ENCODE data around the gene FAM217A. TPM values are rescaled to one million over a fixed set of nuclear protein-coding genes. Genes with fewer than 3 reads are reported as not detected.

The FAM217A gene
- polyA plus RNA-seq, 3 donors, result not detected

DNA sequence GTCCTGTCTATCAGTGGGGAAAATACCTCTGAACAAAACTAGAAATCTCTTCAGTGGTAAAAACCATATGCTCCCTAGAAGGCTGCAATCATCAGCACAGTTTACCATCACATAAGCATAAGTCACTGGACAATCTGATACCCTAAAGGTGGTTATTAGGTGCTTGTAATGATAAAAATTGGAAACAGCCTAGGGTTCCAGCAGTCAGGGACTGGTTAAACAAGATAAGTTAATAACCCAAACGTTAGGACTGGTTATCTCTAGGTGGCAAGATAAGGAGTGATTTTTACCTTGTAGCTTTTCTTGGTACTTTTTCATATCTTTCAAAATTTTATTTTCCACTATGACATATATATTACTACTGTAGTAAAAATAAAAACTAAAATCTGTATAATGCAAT is 45.4 kb upstream of the FAM217A start:
- Histone ChIP-seq H3K27ac (ENCODE audit: low read depth in 1 of 2, low read length in 2 of 2) (no peak overlapping the region), H3K4me2 (replicated peaks; ENCODE audit: extremely low read depth, low read length, poor library complexity, severe bottlenecking) (no peak overlapping the region), H2AFZ (ENCODE audit: insufficient read depth, low read depth, low read length, poor library complexity, severe bottlenecking) (no peak overlapping the region), H4K20me1 (ENCODE audit: insufficient read depth, low read length) (no peaks in the 10 kb centered on the region), H3K36me3 (replicated peaks in 1 of 2; ENCODE audit: control insufficient read depth in 1 of 2, insufficient read depth in 2 of 2, low read length in 2 of 2) (peaks cover 28 to 85% of the 10 kb centered on the region in 2 donors), H3K9me3 (replicated peaks in 1 of 2; ENCODE audit: control insufficient read depth in 1 of 2, insufficient read depth in 1 of 2, low read length in 2 of 2) (no peaks in the 10 kb centered on the region), H3K9ac (ENCODE audit: insufficient read depth, low read length, poor library complexity, severe bottlenecking) (no peak overlapping the region), H3K4me1 (ENCODE audit: control insufficient read depth in 1 of 2, insufficient read depth in 2 of 2, low read length in 2 of 2) (no peaks in the 10 kb centered on the region), H3K4me3 (replicated peaks in 1 of 3; ENCODE audit: low read depth in 2 of 3, low read length in 3 of 3) (no peak overlapping the region), H3K79me2 (ENCODE audit: insufficient read depth, low read length) (no peaks in the 10 kb centered on the region), H3K27me3 (ENCODE audit: control insufficient read depth in 2 of 2, insufficient read depth in 2 of 2, low read length in 2 of 2) (no peaks in the 10 kb centered on the region)
- no CpG with 5 or more reads among the region's 1 CpG for WGBS (ENCODE audit: insufficient coverage)
- no peak for DNase-seq
- H3K36me3 Mint-ChIP-seq, result peaks cover 50 to 58% of the 10 kb centered on the region in 2 donors
- peaks cover 0 to 3% (median 0%) of the 10 kb centered on the region in 7 donors for H3K9me3 Mint-ChIP-seq
- intact Hi-C loops (cut with micrococcal nuclease), result no loop called here
- no peak overlapping the region for H3K4me3 Mint-ChIP-seq
- no peaks in the 10 kb centered on the region for H3K4me1 Mint-ChIP-seq
- H3K27ac Mint-ChIP-seq, result no peak overlapping the region
- H3K27me3 Mint-ChIP-seq (ENCODE audit: low read depth in 3 of 3), result peaks cover 0 to 2% (median 0%) of the 10 kb centered on the region in 3 donors
- TF ChIP-seq, protein P1, sequence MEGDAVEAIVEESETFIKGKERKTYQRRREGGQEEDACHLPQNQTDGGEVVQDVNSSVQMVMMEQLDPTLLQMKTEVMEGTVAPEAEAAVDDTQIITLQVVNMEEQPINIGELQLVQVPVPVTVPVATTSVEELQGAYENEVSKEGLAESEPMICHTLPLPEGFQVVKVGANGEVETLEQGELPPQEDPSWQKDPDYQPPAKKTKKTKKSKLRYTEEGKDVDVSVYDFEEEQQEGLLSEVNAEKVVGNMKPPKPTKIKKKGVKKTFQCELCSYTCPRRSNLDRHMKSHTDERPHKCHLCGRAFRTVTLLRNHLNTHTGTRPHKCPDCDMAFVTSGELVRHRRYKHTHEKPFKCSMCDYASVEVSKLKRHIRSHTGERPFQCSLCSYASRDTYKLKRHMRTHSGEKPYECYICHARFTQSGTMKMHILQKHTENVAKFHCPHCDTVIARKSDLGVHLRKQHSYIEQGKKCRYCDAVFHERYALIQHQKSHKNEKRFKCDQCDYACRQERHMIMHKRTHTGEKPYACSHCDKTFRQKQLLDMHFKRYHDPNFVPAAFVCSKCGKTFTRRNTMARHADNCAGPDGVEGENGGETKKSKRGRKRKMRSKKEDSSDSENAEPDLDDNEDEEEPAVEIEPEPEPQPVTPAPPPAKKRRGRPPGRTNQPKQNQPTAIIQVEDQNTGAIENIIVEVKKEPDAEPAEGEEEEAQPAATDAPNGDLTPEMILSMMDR (IDR thresholded peaks at IDR 0.05), result no peak

DNA sequence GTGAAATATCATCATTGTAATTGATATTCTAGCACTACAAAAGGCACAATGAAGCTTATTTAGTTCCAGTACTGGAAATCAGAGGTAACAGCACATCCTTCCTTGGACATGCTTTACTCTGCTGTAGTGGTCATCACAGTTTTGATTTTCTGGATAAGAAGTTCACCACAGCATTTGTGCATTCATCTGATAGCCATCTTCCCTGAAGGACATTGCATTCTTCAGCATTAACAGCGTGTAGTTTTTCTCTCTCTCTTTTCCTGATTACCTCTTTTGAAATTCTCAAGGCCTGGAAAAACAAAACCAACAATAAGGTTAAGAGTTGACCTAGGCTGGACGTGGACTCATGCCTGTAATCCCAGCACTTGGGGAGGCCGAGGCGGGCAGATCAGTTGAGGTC is 36.8 kb upstream of the FAM217A start:
- Mint-ChIP-seq H3K27me3 (ENCODE audit: low read depth in 3 of 3) (peaks cover 1 to 2% (median 2%) of the 10 kb centered on the region in 3 donors), H3K27ac (no peak overlapping the region), H3K36me3 (peaks cover 44 to 45% of the 10 kb centered on the region in 2 donors), H3K4me3 (no peak overlapping the region), H3K9me3 (peaks cover 0 to 8% (median 4%) of the 10 kb centered on the region in 7 donors), H3K4me1 (no peaks in the 10 kb centered on the region)
- Histone ChIP-seq H3K9me3 (replicated peaks in 1 of 2; ENCODE audit: control insufficient read depth in 1 of 2, insufficient read depth in 1 of 2, low read length in 2 of 2) (no peaks in the 10 kb centered on the region), H3K4me1 (ENCODE audit: control insufficient read depth in 1 of 2, insufficient read depth in 2 of 2, low read length in 2 of 2) (no peaks in the 10 kb centered on the region), H3K4me2 (replicated peaks; ENCODE audit: extremely low read depth, low read length, poor library complexity, severe bottlenecking) (no peak overlapping the region), H4K20me1 (ENCODE audit: insufficient read depth, low read length) (no peaks in the 10 kb centered on the region), H3K4me3 (replicated peaks in 1 of 3; ENCODE audit: low read depth in 2 of 3, low read length in 3 of 3) (no peak overlapping the region), H3K27ac (ENCODE audit: low read depth in 1 of 2, low read length in 2 of 2) (no peak overlapping the region), H3K9ac (ENCODE audit: insufficient read depth, low read length, poor library complexity, severe bottlenecking) (no peak overlapping the region), H2AFZ (ENCODE audit: insufficient read depth, low read depth, low read length, poor library complexity, severe bottlenecking) (no peak overlapping the region), H3K27me3 (ENCODE audit: control insufficient read depth in 2 of 2, insufficient read depth in 2 of 2, low read length in 2 of 2) (peaks cover 0 to 4% of the 10 kb centered on the region in 2 donors), H3K36me3 (replicated peaks in 1 of 2; ENCODE audit: control insufficient read depth in 1 of 2, insufficient read depth in 2 of 2, low read length in 2 of 2) (peaks cover 35 to 51% of the 10 kb centered on the region in 2 donors), H3K79me2 (ENCODE audit: insufficient read depth, low read length) (no peaks in the 10 kb centered on the region)
- no peak for DNase-seq
- no CpG with 5 or more reads among the region's 4 CpGs for WGBS (ENCODE audit: insufficient coverage)
- TF ChIP-seq, protein P1 (IDR thresholded peaks at IDR 0.05), result no peak
- intact Hi-C loops (cut with micrococcal nuclease), result no loop called here

Measured in CD14-positive monocyte (primary cell).